ENCODE data around the gene RERE.

DNA sequence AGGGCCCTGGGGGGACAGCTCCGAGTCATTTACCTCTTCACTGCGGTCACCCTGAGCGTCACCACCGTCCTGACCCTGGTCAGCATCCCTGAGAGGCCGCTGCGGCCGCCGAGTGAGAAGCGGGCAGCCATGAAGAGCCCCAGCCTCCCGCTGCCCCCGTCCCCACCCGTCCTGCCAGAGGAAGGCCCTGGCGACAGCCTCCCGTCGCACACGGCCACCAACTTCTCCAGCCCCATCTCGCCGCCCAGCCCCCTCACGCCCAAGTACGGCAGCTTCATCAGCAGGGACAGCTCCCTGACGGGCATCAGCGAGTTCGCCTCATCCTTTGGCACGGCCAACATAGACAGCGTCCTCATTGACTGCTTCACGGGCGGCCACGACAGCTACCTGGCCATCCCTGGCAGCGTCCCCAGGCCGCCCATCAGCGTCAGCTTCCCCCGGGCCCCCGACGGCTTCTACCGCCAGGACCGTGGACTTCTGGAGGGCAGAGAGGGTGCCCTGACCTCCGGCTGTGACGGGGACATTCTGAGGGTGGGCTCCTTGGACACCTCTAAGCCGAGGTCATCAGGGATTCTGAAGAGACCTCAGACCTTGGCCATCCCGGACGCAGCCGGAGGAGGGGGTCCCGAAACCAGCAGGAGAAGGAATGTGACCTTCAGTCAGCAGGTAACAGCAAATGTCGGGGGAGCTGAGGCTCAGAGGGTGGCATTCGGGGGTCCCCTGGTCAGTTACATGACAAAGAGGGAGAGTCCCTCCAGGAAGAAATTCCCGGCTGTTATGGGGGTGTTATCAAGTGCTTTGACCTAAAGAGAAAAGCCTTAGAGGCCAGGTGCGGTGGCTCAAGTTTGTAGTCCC, 486.9 kb downstream of the RERE start:
- TF ChIP-seq, protein P1, sequence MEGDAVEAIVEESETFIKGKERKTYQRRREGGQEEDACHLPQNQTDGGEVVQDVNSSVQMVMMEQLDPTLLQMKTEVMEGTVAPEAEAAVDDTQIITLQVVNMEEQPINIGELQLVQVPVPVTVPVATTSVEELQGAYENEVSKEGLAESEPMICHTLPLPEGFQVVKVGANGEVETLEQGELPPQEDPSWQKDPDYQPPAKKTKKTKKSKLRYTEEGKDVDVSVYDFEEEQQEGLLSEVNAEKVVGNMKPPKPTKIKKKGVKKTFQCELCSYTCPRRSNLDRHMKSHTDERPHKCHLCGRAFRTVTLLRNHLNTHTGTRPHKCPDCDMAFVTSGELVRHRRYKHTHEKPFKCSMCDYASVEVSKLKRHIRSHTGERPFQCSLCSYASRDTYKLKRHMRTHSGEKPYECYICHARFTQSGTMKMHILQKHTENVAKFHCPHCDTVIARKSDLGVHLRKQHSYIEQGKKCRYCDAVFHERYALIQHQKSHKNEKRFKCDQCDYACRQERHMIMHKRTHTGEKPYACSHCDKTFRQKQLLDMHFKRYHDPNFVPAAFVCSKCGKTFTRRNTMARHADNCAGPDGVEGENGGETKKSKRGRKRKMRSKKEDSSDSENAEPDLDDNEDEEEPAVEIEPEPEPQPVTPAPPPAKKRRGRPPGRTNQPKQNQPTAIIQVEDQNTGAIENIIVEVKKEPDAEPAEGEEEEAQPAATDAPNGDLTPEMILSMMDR (IDR thresholded peaks at IDR 0.05; ENCODE audit: insufficient read depth, low read depth, low read length), result no peak
- no peak for TF ChIP-seq EZH2 (IDR thresholded peaks at IDR 0.05; ENCODE audit: insufficient read depth, low read length)
